Muscle of arm (tissue), 12 donors: ENCODE measurements around the gene PSMC6. TPM values are rescaled to one million over a fixed set of nuclear protein-coding genes. Genes with fewer than 3 reads are reported as not detected.
A peak's percentile ranks its signal among the peaks of the same experiment; 100 is the strongest.
"Not testable (repeated sequence)": the region's sequence is repeated elsewhere in the genome, so short reads cannot be mapped to it uniquely, and the experiment has no call there.

Experiments
- DNase-seq: peaks from one replicate; pipeline ENCODE4 v3.0.0-alpha.2; 2013
- polyA plus RNA-seq, 12 donors: library from polyadenylated mRNA; unstranded; fragments of 120-200 nt; gene quantifications; one replicate each; pipeline ENCODE4 v1.2.1, GENCODE V29; 2013; ENCODE audit not compliant: insufficient read length in 12 of 12

Gene PSMC6
- polyA plus RNA-seq, 12 donors = 66.7 to 134 (median 107) TPM; not detected in 1

GRCh38 chr14:52703225-52703624 is 3.8 kb upstream of the PSMC6 start:
- DNase-seq = no peak

- no peak for DNase-seq
Observed at GRCh38 chr14:52703664-52704063, 3.3 kb upstream of the PSMC6 start.

DNA sequence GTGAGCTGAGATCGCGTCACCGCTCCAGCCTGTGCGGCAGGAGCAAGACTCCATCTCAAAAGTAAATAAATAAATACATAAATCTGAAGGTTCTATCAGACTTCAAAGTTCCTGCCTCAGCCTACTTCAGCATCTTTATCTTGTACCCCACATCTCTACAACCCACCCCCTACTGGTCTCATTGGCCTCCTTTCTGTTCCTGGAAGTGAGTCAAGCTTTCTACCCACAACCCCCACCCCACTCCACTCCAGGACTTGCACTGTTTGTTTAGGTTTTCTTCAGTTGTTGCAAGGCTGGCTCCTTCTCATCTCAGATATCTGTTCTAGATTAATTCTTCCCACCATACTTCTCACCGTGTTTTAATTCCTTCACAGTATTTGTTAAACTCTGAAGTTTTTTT is 714 bp upstream of the PSMC6 start:
- no peak for DNase-seq

DNA sequence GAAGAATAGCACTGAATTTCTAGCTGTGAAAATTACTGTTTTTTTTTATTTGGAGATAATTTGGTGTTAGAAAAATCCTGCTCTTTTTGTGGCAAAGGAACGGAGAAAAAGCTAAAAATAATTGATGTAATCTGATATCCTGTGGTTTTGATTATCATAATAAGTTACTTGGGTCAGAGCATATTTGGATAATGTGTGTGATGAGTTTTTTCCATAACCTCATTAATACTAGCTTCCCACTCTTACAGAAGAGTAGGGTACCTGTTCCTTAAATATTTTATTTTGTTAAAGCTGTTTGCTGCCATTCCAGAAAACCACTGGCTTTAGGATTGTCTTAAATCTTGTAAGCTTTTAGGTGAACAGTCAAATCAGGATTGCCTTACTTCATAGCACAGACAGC is 4.7 kb downstream of the PSMC6 start:
- no peak for DNase-seq

DNA sequence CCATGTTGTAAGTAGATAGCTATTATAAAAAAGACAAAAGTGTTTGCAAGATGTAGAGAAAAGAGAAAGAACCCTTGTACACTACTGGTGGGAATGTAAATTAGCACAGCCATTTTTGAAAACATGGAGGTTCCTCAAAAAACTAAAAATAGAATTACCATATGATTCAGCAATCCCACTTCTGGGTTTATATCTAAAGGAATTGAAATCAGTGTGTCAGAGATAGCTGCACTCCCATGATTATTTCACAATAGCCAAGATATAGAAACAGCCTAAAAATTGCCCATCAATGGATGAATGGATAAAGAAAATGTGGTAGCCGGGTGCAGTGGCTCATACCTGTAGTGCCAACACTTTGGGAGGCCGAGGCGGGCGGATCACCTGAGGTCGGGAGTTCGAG is 9.2 kb downstream of the PSMC6 start:
- DNase-seq = no peak

GRCh38 chr14:52723514-52724359 is 16.7 kb downstream of the PSMC6 start:
- DNase-seq = no peak

- no peak for DNase-seq
Observed at GRCh38 chr14:52724360-52724644, 17.3 kb downstream of the PSMC6 start.

GRCh38 chr14:52727509-52727908 is 20.5 kb downstream of the PSMC6 start:
- DNase-seq = not testable (repeated sequence)

DNA sequence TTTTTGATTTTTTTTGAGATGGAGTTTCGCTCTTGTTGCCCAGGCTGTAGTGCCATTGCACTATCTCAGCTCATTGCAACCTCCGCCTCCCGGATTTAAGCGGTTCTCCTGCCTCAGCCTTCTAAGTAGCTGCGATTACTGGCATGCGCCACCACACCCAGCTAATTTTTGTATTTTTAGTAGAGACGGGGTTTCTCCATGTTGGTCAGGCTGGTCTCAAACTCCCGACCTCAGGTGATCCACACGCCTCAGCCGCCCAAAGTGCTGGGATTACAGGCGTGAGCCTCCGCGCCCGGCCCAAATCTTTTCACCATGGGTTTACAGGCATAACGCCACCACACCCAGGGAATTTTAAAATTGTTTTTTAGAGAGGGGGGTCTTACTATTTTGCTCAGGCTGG is 22.0 kb downstream of the PSMC6 start:
- DNase-seq = not testable (repeated sequence)

- no peak for DNase-seq
Observed at GRCh38 chr14:52729585-52729924, 22.6 kb downstream of the PSMC6 start.

- peak; percentile 97 for DNase-seq
Observed at GRCh38 chr14:52729925-52730708, 23.1 kb downstream of the PSMC6 start, which contains the start of gene STYX. Gene STYX, plus strand, starts transcription at chr14:52730166. Its CDS starts 309 bp downstream, at chr14:52730475.

GRCh38 chr14:52730709-52731111 is 23.7 kb downstream of the PSMC6 start:
- DNase-seq = peak; percentile 42

GRCh38 chr14:52733824-52734223 is 26.8 kb downstream of the PSMC6 start:
- no peak for DNase-seq

DNA sequence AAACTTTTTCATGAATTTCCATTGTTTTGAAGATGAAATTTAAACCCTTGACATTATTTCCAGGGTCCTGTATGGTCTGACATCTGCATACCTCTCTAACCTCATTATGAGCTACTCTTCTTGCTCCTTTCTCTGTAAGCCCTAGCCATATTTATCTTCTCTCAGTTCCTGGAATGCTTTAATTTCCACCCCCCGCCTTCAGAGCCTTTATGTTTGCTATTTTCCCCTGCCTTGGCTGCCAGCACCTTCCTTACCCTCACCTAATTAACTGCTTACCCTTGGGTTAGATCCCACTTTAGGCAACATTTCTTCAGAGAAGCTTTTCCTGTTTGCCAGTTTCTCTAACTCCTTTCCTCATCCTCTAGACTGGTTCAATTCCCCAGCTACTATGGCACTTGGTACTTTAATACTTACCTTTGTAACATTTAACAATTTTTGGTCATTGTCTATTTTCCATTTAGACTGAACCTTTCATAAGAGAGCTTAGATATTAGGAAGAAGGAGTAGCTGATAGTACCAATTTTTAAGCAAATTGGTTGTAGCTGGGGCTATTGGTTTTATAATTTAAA is 29.0 kb downstream of the PSMC6 start:
- DNase-seq = no peak

DNA sequence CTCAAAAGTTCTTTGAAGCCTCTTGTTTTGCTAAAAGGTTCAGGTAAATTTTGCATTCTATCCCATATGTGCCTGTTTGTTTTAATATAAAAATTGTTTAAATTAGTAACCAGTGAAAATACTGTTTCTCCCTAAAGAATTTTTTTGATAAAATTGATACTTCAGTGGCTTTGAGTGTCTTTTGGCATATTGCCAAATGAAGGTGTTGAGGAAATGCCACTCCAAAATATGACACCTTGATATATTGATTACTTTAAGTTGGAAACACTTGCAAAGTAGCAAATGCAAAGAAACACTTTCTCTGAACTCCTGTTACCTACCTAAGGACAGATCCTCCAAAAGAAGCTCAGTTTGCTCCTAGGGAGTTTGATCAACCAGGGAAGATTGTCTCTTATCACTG is 31.4 kb downstream of the PSMC6 start:
- DNase-seq = no peak

- no peak for DNase-seq
Observed at GRCh38 chr14:52740751-52741150, 33.8 kb downstream of the PSMC6 start.

DNA sequence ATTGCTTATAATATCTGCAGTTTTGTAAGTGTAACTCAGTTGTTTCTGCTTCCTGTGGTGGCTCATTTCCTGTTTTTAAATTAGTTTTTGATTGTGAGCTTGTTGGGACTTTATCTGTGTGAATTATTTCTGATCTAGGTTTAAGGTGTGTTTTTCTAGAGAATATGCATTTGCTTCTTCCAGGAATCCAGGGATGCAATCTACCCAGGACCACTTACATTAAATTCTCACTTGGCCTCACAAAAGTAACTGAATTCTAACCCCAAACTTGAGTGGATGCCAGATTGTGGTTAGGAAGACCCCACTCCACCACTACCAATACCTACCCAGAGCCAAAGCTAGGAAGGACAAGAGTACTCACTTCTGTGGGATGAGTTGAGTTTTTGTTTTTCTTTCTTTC is 34.9 kb downstream of the PSMC6 start:
- DNase-seq = no peak

DNA sequence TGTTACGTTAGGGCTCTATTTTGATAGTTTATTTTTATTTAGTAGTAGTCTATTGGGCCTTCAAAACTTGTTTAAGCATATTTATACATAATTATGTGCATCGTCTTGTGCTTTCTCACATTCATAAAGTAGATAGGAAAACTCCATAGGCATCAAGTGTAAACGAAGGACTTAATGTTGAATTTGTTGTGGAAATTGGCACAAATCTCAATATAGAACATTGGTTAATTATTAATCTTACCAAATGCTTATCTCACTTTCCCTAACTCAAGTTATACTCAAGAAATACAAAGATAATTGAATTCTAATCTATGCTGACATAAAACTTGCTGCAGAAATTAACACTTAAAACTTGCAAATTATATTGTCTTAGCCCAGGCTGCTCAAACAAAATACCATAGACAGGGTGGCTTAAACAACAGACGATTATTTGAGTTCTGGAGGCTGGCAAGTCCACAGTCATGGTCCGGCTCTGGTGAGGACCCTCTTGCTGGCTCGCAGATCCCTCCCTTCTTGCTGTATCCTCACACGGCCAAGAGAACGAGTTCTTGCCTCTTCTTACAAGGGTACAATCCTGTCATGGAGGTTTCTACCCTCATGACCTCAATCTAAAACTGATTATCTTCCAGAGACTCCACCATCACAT is 41.8 kb downstream of the PSMC6 start:
- no peak for DNase-seq

- DNase-seq = no peak
Observed at GRCh38 chr14:52755607-52756316, 48.8 kb downstream of the PSMC6 start.

DNA sequence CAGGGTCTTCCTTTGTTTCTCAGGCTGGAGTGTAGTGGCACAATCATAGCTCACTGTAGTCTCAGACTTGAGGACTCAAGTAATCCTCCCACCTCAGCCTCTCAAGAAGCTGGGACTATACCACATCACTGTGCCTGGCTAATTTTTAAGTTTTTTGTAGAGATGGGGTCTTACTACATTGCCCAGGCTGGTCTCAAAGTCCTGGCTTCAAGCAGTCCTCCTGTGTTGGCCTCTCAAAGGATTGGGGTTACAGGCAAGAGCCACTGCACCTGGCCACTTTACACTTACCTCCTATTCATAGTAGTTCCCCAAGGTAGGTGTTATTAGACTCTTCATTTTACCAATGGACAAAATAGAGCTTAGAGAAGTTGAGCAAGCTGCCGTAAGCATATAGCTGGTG is 52.1 kb downstream of the PSMC6 start:
- no peak for DNase-seq

- DNase-seq = not testable (repeated sequence)
Observed at GRCh38 chr14:52762923-52763322, 55.9 kb downstream of the PSMC6 start.
